H9 (cell line): ENCODE data around the gene MYH9. TPM values are rescaled to one million over a fixed set of nuclear protein-coding genes. Genes with fewer than 3 reads are reported as not detected.

Experiments
- DNase-seq: peaks from one replicate; pipeline ENCODE4 v3.0.0-alpha.2; 2017
- H2AFZ ChIP-seq: one replicate; pipeline ENCODE4 v1.6.1; 2013; ENCODE audit warnings: mild to moderate bottlenecking, low read length, control low read depth, moderate library complexity
- H2AK5ac ChIP-seq: 2 replicates; pipeline ENCODE4 v1.6.1; 2013; ENCODE audit warnings: low read length, control low read depth, mixed read lengths; ENCODE audit not compliant: insufficient read length
- H2BK120ac ChIP-seq: one replicate; pipeline ENCODE4 v1.6.1; 2013; ENCODE audit warnings: low read depth, mild to moderate bottlenecking, low read length, control low read depth, inconsistent platforms; ENCODE audit not compliant: poor library complexity, severe bottlenecking
- H2BK12ac ChIP-seq: 2 replicates; pipeline ENCODE4 v1.6.1; 2013; ENCODE audit warnings: low read length, control low read depth, mixed read lengths, low read depth; ENCODE audit not compliant: insufficient read length
- H2BK15ac ChIP-seq: 2 replicates; pipeline ENCODE4 v1.6.1; 2013; ENCODE audit warnings: low read depth, low read length, control low read depth
- H2BK20ac ChIP-seq: one replicate; pipeline ENCODE4 v1.6.1; 2013; ENCODE audit warnings: low read depth, mild to moderate bottlenecking, low read length, control low read depth, inconsistent platforms; ENCODE audit not compliant: poor library complexity, severe bottlenecking
- H2BK5ac ChIP-seq: 2 replicates; pipeline ENCODE4 v1.6.1; 2013; ENCODE audit warnings: low read length, control low read depth, mixed read lengths; ENCODE audit not compliant: insufficient read length
- H3K14ac ChIP-seq: 2 replicates; pipeline ENCODE4 v1.6.1; 2013; ENCODE audit warnings: low read length, control low read depth; ENCODE audit not compliant: insufficient read depth
- H3K18ac ChIP-seq: 2 replicates; pipeline ENCODE4 v1.6.1; 2013; ENCODE audit warnings: low read depth, mild to moderate bottlenecking, mixed read lengths, low read length, control low read depth; ENCODE audit not compliant: insufficient read length
- H3K23ac ChIP-seq: 2 replicates; pipeline ENCODE4 v1.6.1; 2013; ENCODE audit warnings: low read length, control low read depth, mixed read lengths, low read depth; ENCODE audit not compliant: insufficient read length
- H3K23me2 ChIP-seq: 2 replicates; pipeline ENCODE4 v1.6.1; 2013; ENCODE audit warnings: low read depth, mild to moderate bottlenecking, mixed read lengths, low read length, control low read depth; ENCODE audit not compliant: insufficient read length, poor library complexity, severe bottlenecking
- H3K27ac ChIP-seq: 2 replicates; pipeline ENCODE4 v1.5.1; 2013; ENCODE audit warnings: low read length, control low read depth, mixed read lengths, low read depth; ENCODE audit not compliant: insufficient read length
- H3K27me3 ChIP-seq: 2 replicates; pipeline ENCODE4 v1.6.1; 2013; ENCODE audit warnings: low read length, control low read depth, inconsistent platforms; ENCODE audit not compliant: insufficient read depth
- H3K4ac ChIP-seq: 2 replicates; pipeline ENCODE4 v1.6.1; 2013; ENCODE audit warnings: low read depth, mild to moderate bottlenecking, control low read depth, inconsistent platforms, low read length, moderate library complexity
- H3K4me1 ChIP-seq: 2 replicates; pipeline ENCODE4 v1.6.1; 2013; ENCODE audit warnings: low read length, control low read depth, inconsistent platforms; ENCODE audit not compliant: insufficient read depth
- H3K4me2 ChIP-seq: 2 replicates; pipeline ENCODE4 v1.6.1; 2013; ENCODE audit warnings: low read length, control low read depth, mixed read lengths; ENCODE audit not compliant: insufficient read length, insufficient read depth
- H3K56ac ChIP-seq: 2 replicates; pipeline ENCODE4 v1.6.1; 2013; ENCODE audit warnings: low read depth, mild to moderate bottlenecking, mixed read lengths, low read length, control low read depth; ENCODE audit not compliant: insufficient read length
- H3K79me1 ChIP-seq: 2 replicates; pipeline ENCODE4 v1.6.1; 2013; ENCODE audit warnings: low read depth, mild to moderate bottlenecking, moderate library complexity, low read length, control low read depth, inconsistent platforms; ENCODE audit not compliant: insufficient read depth, poor library complexity, severe bottlenecking
- H3K79me2 ChIP-seq: 2 replicates; pipeline ENCODE4 v1.6.1; 2013; ENCODE audit warnings: low read length, control low read depth, inconsistent platforms; ENCODE audit not compliant: insufficient read depth
- H3K9ac ChIP-seq: 2 replicates; pipeline ENCODE4 v1.6.1; 2013; ENCODE audit warnings: low read length, control low read depth, mixed read lengths; ENCODE audit not compliant: insufficient read length; ENCODE audit errors: extremely low read depth
- H3K9me3 ChIP-seq: one replicate; pipeline ENCODE4 v1.6.1; 2013; ENCODE audit warnings: low read depth, low read length, inconsistent platforms; ENCODE audit not compliant: control insufficient read depth
- H3T11ph ChIP-seq: one replicate; pipeline ENCODE4 v1.6.1; 2013; ENCODE audit warnings: mild to moderate bottlenecking, low read length, control low read depth, inconsistent platforms
- H4K20me1 ChIP-seq: one replicate; pipeline ENCODE4 v1.6.1; 2013; ENCODE audit not compliant: control insufficient read depth, insufficient read length, insufficient read depth
- H4K5ac ChIP-seq: 2 replicates; pipeline ENCODE4 v1.6.1; 2013; ENCODE audit warnings: low read depth, mild to moderate bottlenecking, mixed read lengths, low read length, control low read depth; ENCODE audit not compliant: insufficient read length
- H4K8ac ChIP-seq: replicated peaks from 2 replicates; pipeline ENCODE4 v1.6.1; 2013; ENCODE audit warnings: low read length, control low read depth, mixed read lengths, low read depth; ENCODE audit not compliant: insufficient read length
- H4K91ac ChIP-seq: 2 replicates; pipeline ENCODE4 v1.6.1; 2013; ENCODE audit warnings: low read depth, mild to moderate bottlenecking, moderate library complexity, mixed read lengths, low read length, control low read depth; ENCODE audit not compliant: insufficient read length
- H3K27ac Mint-ChIP-seq, 3 experiments: 2 replicates in 2 of 3; 3 replicates in 1 of 3; pipeline ENCODE4 v1.8.0; 2020 to 2021; ENCODE audit warnings: mixed read lengths in 3 of 3, mild to moderate bottlenecking in 1 of 3, moderate library complexity in 1 of 3
- H3K27me3 Mint-ChIP-seq: 2 replicates; pipeline ENCODE4 v1.8.0; 2021; ENCODE audit warnings: low read depth, mild to moderate bottlenecking, moderate library complexity, mixed read lengths
- H3K36me3 Mint-ChIP-seq, 3 experiments: 2 replicates in 2 of 3; 3 replicates in 1 of 3; pipeline ENCODE4 v1.8.0; 2020 to 2021; ENCODE audit warnings: low read depth in 3 of 3, mixed read lengths in 3 of 3; ENCODE audit not compliant: insufficient read depth in 1 of 3
- H3K4me1 Mint-ChIP-seq, 2 experiments: 2 replicates each; pipeline ENCODE4 v1.8.0; 2020; ENCODE audit warnings: mixed read lengths in 2 of 2
- H3K4me3 Mint-ChIP-seq, 2 experiments: 2 replicates in 1 of 2; 3 replicates in 1 of 2; pipeline ENCODE4 v1.8.0; 2020 to 2021; ENCODE audit warnings: mild to moderate bottlenecking in 2 of 2, mixed read lengths in 2 of 2, moderate library complexity in 1 of 2
- H3K9me3 Mint-ChIP-seq, 2 experiments: 2 replicates in 1 of 2; 3 replicates in 1 of 2; pipeline ENCODE4 v1.8.0; 2020; ENCODE audit warnings: mild to moderate bottlenecking in 2 of 2, mixed read lengths in 2 of 2, moderate library complexity in 1 of 2
- WGBS: extraction: QIAGEN DNeasy Blood & Tissue Kit; methylation state at CpG from one replicate; pipeline ENCODE4 v1.1.7; 2013; ENCODE audit warnings: missing lambda C conversion rate, low lambda C conversion rate, mixed read lengths; ENCODE audit not compliant: insufficient read length; ENCODE audit errors: extremely low coverage; 5-methylcytosine and 5-hydroxymethylcytosine counted together
- total RNA-seq: library from RNA; stranded (reverse); gene quantifications from 2 replicates; pipeline ENCODE4 v1.2.1, GENCODE V29; 2021
- TF ChIP-seq, protein P1 (sequence below): fragments of 200-600 bp; sonication (generic); conservative IDR thresholded peaks from 3 replicates; pipeline ENCODE4 v1.8.0; 2021; ENCODE audit warnings: antibody characterized with exemption, mild to moderate bottlenecking

The MYH9 gene
- total RNA-seq, 1 experiment from 2014 or later = 266 TPM

DNA sequence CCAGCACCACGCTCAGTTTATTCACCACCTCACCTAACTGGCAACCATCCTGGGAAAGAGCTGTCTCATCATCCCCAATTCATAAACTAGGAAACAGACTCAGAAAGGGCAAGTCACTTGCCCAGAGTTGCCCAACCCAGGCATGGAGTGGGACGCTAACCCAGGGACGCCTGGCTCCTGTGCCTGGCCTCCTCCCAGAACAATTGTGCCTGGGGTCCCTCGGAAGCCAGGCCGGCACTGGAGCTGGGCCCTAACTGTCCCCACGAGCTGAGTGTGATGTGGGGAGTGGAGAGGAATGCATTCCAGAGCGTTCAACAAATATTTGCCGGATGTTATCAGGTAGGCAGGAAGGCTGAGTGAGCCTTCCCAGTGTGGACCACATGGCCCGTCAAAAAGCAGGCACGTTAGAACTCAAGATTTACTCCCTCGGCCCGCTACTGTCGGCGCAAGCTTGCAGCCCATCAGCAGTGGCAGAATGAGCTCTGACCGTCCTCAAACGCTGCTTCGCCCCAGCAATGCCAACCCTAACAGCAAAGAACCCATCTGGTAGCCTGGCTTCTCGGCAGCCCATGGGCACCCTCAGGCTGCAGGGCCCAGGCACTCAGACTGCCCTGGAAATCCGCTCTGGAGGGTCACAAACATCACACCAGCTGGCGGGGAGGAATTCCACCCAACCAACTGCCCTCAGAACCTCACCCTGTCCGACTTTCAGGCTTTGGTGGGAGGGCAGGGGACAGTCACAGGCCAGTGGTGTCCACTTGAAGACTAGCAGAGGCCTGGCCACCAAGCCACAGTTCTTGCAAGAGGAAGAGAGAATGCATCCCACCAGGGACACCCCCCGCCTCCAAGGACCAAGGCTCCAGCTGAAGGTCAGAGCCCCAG is 35.6 kb downstream of the MYH9 start:
- Mint-ChIP-seq H3K9me3 (no peaks in the 10 kb centered on the region; a peak in 1 of 5 replicates), H3K27ac (peak overlapping the region; percentile 43 to 97 (median 94)), H3K4me3 (peak overlapping the region in 1 of 2 experiments; percentile 2; a peak in 2 of 5 replicates), H3K27me3 (no peaks in the 10 kb centered on the region; the same call in 1 of the 2 replicates), H3K4me1 (peaks cover 55 to 56% of the 10 kb centered on the region in 2 experiments), H3K36me3 (peaks cover 14 to 23% (median 17%) of the 10 kb centered on the region in 3 experiments)
- Histone ChIP-seq H4K8ac (no peak overlapping the region), H3K4ac (no peak overlapping the region; the same call in 1 of the 2 replicates), H3K9ac (no peak overlapping the region), H3K27ac (no peak overlapping the region), H3K18ac (no peak overlapping the region), H3K79me1 (no peaks in the 10 kb centered on the region), H2BK120ac (no peak overlapping the region), H2BK12ac (no peak overlapping the region), H4K5ac (no peak overlapping the region), H3T11ph (no peak overlapping the region), H4K20me1 (no peaks in the 10 kb centered on the region), H3K9me3 (no peaks in the 10 kb centered on the region), H3K79me2 (peaks cover 36% of the 10 kb centered on the region; the same call in 1 of the 2 replicates), H3K23me2 (no peaks in the 10 kb centered on the region), H2BK15ac (no peak overlapping the region), H3K4me1 (peaks cover 4% of the 10 kb centered on the region; the same call in 1 of the 2 replicates), H3K4me2 (no peak overlapping the region), H3K23ac (no peak overlapping the region), H2AFZ (no peak overlapping the region), H4K91ac (no peak overlapping the region), H3K56ac (no peak overlapping the region), H2BK5ac (no peak overlapping the region), H3K27me3 (no peaks in the 10 kb centered on the region), H3K14ac (peak overlapping the region; percentile 6), H2AK5ac (no peak overlapping the region), H2BK20ac (no peak overlapping the region)
- no CpG with 5 or more reads among the region's 22 CpGs for WGBS
- DNase-seq = no peak
- TF ChIP-seq, protein P1, sequence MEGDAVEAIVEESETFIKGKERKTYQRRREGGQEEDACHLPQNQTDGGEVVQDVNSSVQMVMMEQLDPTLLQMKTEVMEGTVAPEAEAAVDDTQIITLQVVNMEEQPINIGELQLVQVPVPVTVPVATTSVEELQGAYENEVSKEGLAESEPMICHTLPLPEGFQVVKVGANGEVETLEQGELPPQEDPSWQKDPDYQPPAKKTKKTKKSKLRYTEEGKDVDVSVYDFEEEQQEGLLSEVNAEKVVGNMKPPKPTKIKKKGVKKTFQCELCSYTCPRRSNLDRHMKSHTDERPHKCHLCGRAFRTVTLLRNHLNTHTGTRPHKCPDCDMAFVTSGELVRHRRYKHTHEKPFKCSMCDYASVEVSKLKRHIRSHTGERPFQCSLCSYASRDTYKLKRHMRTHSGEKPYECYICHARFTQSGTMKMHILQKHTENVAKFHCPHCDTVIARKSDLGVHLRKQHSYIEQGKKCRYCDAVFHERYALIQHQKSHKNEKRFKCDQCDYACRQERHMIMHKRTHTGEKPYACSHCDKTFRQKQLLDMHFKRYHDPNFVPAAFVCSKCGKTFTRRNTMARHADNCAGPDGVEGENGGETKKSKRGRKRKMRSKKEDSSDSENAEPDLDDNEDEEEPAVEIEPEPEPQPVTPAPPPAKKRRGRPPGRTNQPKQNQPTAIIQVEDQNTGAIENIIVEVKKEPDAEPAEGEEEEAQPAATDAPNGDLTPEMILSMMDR = no peak
